Measurements from ENCODE around the gene ASH1L. TPM values are rescaled to one million over a fixed set of nuclear protein-coding genes. Genes with fewer than 3 reads are reported as not detected.
"Not testable (repeated sequence)": the region's sequence is repeated elsewhere in the genome, so short reads cannot be mapped to it uniquely, and the experiment has no call there.

Gene ASH1L, protein sequence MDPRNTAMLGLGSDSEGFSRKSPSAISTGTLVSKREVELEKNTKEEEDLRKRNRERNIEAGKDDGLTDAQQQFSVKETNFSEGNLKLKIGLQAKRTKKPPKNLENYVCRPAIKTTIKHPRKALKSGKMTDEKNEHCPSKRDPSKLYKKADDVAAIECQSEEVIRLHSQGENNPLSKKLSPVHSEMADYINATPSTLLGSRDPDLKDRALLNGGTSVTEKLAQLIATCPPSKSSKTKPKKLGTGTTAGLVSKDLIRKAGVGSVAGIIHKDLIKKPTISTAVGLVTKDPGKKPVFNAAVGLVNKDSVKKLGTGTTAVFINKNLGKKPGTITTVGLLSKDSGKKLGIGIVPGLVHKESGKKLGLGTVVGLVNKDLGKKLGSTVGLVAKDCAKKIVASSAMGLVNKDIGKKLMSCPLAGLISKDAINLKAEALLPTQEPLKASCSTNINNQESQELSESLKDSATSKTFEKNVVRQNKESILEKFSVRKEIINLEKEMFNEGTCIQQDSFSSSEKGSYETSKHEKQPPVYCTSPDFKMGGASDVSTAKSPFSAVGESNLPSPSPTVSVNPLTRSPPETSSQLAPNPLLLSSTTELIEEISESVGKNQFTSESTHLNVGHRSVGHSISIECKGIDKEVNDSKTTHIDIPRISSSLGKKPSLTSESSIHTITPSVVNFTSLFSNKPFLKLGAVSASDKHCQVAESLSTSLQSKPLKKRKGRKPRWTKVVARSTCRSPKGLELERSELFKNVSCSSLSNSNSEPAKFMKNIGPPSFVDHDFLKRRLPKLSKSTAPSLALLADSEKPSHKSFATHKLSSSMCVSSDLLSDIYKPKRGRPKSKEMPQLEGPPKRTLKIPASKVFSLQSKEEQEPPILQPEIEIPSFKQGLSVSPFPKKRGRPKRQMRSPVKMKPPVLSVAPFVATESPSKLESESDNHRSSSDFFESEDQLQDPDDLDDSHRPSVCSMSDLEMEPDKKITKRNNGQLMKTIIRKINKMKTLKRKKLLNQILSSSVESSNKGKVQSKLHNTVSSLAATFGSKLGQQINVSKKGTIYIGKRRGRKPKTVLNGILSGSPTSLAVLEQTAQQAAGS (N-terminal part only)
- total RNA-seq, result 46.3 and 51.5 TPM in 2 replicates
- long read RNA-seq, partial matches to known transcripts, result 50 of 169 reads
- long read RNA-seq, other reads (novel, unspliced or antisense), result 119 of 169 reads

DNA sequence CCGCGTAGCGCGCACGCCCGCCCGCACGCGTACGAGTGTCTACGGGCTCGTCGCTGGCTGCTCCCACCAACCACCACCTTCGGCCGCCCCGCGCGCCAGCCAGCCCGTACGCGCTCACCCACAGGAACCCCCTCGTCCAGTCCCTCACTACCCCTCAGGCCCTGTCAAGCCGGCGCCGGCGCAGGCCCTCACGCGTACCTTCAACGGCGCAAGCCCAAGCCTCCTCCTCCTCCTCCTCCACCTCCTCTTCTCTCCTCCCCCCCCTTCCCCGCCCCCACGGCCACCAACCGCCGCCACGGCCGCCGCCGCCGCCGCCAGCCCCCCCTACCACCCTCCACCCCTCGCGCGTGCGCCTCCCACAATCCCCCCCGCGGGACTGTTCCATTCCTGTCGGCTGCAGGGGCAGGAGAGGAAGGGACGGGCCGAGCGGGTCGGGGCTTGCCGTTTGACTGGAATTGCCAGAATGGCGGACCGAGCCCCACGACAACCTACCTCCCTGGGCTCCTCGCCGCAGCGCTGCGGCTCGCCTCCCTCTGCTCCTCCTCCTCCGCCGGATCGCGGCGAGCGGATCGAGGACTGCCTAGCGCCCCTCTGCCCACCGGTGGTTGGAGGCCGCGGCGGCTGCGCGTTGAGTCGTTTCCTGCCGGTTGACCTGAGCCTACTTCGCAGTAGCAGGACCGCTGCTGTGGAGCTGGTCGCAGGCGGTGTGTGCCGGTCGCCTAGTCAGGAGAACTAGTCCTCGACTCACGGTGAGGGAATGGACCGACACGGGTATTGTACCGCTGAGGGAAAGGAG, at the start of gene ASH1L:
Gene ASH1L (minus strand): TSS at position 223 of the 796 bp plus-strand sequence. CDS start 41,284 bp downstream, outside the sequence.
- peak; percentile 97 for DNase-seq (ENCODE audit: extremely low spot score, unreplicated experiment)
- TF ChIP-seq, protein P1, sequence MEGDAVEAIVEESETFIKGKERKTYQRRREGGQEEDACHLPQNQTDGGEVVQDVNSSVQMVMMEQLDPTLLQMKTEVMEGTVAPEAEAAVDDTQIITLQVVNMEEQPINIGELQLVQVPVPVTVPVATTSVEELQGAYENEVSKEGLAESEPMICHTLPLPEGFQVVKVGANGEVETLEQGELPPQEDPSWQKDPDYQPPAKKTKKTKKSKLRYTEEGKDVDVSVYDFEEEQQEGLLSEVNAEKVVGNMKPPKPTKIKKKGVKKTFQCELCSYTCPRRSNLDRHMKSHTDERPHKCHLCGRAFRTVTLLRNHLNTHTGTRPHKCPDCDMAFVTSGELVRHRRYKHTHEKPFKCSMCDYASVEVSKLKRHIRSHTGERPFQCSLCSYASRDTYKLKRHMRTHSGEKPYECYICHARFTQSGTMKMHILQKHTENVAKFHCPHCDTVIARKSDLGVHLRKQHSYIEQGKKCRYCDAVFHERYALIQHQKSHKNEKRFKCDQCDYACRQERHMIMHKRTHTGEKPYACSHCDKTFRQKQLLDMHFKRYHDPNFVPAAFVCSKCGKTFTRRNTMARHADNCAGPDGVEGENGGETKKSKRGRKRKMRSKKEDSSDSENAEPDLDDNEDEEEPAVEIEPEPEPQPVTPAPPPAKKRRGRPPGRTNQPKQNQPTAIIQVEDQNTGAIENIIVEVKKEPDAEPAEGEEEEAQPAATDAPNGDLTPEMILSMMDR (IDR thresholded peaks at IDR 0.05), result no peak
- Mint-ChIP-seq H3K27ac (ENCODE audit: unreplicated experiment) (peak within 1 kb of the TSS; percentile 100), H3K9me3 (ENCODE audit: unreplicated experiment) (no peaks in the 10 kb centered on the region), H3K4me1 (ENCODE audit: unreplicated experiment) (peaks cover 35% of the 10 kb centered on the region), H3K4me3 (ENCODE audit: unreplicated experiment) (peak within 1 kb of the TSS; percentile 99), H3K27me3 (ENCODE audit: unreplicated experiment) (no peaks in the 10 kb centered on the region), H3K36me3 (ENCODE audit: unreplicated experiment) (no peaks in the 10 kb centered on the region)

DNA sequence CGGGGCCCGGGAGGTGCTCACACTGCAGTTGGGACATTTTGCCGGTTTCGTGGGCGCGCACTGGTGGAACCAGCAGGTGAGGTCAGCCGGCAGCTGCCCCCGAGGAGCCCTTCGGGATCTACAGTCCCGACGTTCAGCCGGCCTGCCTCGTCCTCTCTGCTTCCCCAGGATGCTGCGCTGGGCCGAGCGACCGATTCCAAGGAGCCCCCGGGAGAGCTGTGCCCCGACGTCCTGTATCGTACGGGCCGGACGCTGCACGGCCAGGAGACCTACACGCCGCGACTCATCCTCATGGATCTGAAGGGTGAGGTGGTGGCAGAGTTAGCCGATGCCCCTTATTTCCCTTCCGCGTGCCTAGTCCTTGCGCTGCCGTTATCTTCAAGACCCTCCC, 47.6 kb upstream of the ASH1L start:
- Mint-ChIP-seq H3K4me3 (ENCODE audit: unreplicated experiment) (peak overlapping the region; percentile 40), H3K36me3 (ENCODE audit: unreplicated experiment) (peaks cover 12% of the 10 kb centered on the region)
- H3K27ac Mint-ChIP-seq (ENCODE audit: unreplicated experiment); DNase-seq (ENCODE audit: extremely low spot score, unreplicated experiment); H3K27me3 Mint-ChIP-seq (ENCODE audit: unreplicated experiment); H3K9me3 Mint-ChIP-seq (ENCODE audit: unreplicated experiment); H3K4me1 Mint-ChIP-seq (ENCODE audit: unreplicated experiment): not testable (repeated sequence)

DNA sequence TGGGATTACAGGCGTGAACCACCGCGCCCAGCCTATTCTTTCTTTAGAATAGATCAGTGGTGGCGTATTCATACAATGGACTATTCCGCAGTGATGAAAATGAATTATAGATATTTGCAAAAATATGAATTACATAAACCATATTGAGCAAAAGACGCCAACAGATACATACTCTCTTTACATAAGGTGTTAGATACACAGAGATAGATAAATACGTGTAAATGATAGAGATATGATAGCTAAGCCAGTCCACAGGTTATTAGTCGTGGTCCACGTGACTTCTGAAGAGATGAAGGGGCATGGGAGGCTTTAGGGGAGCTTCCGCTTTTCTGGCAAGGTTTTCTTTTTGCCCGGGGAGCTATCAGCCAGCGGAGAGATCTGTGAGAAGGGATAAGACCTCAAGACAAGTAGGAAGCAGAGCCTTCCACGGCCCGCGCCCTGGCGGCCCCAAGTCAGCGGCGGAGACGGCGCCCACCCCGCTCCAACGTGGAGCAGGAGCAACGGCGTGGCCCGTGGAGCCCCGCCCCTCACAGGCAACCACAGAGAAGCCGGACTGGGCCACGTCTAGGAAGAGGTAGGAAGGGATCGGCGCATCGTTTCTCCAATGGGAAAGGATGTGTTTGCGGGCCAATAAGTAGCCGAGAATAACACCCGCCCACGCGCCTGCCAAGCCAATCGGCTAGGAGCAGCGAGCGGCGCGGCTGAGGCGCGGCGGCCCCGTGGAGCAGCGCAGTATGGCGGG, 47.1 kb upstream of the ASH1L start, which contains the start of gene MSTO1:
Gene MSTO1 (plus strand): TSS at position 704 of the 742 bp plus-strand sequence. CDS start 31 bp downstream, at position 735.
- H3K9me3 Mint-ChIP-seq (ENCODE audit: unreplicated experiment), result no peaks in the 10 kb centered on the region
- TF ChIP-seq, protein P1 (IDR thresholded peaks at IDR 0.05), result no peak
- peaks cover 6% of the 10 kb centered on the region for H3K4me1 Mint-ChIP-seq (ENCODE audit: unreplicated experiment)
- H3K27ac Mint-ChIP-seq (ENCODE audit: unreplicated experiment), result peak within 1 kb of the TSS; percentile 90
- peak; percentile 98 for DNase-seq (ENCODE audit: extremely low spot score, unreplicated experiment)
- H3K27me3 Mint-ChIP-seq (ENCODE audit: unreplicated experiment), result no peaks in the 10 kb centered on the region
- H3K36me3 Mint-ChIP-seq (ENCODE audit: unreplicated experiment), result peaks cover 11% of the 10 kb centered on the region
- H3K4me3 Mint-ChIP-seq (ENCODE audit: unreplicated experiment), result peak within 1 kb of the TSS; percentile 88

DNA sequence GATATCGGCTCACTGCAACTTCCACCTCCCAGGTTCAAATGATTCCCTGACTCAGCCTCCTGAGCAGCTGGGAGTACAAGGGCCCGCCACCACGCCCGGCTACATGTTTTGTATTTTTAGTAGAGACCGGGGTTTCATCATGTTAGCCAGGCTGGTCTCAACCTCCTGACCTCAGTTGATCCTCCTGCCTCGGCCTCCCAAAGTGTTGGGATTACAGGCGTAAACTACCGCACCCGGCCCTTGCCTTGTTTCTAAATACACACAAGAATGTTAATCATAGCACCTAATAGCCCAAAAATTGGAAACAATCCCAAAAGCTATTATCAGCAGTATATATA, 46.3 kb upstream of the ASH1L start:
- Mint-ChIP-seq H3K27ac (ENCODE audit: unreplicated experiment) (no peak overlapping the region), H3K4me3 (ENCODE audit: unreplicated experiment) (peak overlapping the region; percentile 40), H3K36me3 (ENCODE audit: unreplicated experiment) (peaks cover 8% of the 10 kb centered on the region), H3K27me3 (ENCODE audit: unreplicated experiment) (no peaks in the 10 kb centered on the region), H3K9me3 (ENCODE audit: unreplicated experiment) (no peaks in the 10 kb centered on the region), H3K4me1 (ENCODE audit: unreplicated experiment) (peaks cover 6% of the 10 kb centered on the region)
- DNase-seq (ENCODE audit: extremely low spot score, unreplicated experiment), result no peak
- TF ChIP-seq, protein P1 (IDR thresholded peaks at IDR 0.05), result no peak

All from osteocyte (in vitro differentiated cells).